ENCODE results near the gene DNAJC27.

Gene DNAJC27

DNA sequence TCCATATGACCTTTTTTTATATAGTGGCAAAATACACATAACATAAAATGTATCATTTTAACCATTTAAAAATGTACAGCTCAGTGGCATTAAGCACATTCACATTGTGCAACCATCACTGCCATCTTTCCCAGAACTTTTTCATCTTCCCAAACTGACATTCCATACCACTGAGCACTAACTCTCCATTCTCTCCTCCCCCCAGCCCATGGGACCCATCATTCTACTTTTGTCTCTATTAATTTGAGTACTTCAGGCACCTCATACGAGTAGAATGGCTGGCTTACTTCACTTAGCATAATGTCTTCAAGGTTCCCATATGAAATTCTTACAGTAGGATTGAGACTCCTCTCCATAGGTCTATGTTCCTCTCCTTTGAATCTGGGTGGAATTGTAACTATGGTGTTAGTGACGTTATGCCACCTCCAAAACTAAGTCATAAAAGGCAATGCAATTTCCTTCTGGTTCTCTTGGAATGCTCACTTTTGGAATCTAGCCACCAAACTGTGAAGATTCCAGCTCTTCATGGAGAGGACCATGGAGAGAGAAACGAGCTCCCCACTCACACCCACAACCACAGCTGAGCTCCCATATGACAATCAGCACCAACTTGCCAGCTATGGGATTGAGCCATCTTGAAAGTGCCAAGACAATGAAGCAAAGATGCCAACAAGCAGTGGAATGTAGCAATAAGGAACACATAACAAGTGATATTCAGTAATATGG, 9.8 kb upstream of the DNAJC27 start:
- TF ChIP-seq GATA3 (IDR thresholded peaks at IDR 0.05; ENCODE audit: low read depth, low read length), result no peak
- no peak for TF ChIP-seq GATA2 (IDR thresholded peaks at IDR 0.05; ENCODE audit: low read depth, low read length)

DNA sequence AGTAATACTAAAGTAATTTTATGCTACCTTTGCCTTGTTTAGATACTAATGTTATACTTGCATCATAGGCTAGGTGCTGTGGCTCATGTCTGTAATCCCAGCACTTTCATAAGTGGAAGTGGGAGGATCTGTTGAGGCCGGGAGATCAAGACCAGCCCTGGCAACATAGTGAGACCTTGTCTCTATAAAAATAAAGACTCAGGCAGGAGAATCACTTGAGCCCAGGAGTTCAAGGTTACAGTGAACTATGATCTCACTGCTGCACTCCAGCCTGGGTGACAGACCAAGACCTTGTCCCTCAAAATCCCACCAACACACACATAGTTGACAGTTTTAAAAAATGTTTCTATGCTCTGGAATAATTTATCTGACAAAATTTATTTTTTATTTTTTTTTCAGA, 6.9 kb upstream of the DNAJC27 start:
- TF ChIP-seq GATA3 (IDR thresholded peaks at IDR 0.05; ENCODE audit: low read depth, low read length) (no peak), GATA2 (IDR thresholded peaks at IDR 0.05; ENCODE audit: low read depth, low read length) (no peak)

DNA sequence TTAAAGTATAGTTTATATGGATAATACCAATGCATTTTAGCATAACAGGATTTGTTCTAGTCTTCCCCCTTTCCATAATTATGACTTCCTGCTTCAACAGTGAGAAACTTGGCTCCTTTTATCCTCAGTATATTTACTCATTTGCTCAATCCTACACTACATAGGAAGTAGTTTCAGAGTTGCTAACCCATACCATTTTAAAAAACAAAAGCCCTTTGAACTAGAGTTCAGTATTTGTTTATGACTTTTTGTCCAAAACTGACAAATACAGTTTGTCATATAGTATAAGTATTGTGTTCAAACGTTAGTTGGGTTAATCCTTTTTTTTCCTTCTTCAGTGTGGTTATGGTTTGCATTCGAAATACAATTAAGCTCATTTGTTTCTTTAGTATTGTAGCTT, 5.9 kb upstream of the DNAJC27 start:
- TF ChIP-seq GATA2 (IDR thresholded peaks at IDR 0.05; ENCODE audit: low read depth, low read length), result no peak
- TF ChIP-seq GATA3 (IDR thresholded peaks at IDR 0.05; ENCODE audit: low read depth, low read length), result no peak

DNA sequence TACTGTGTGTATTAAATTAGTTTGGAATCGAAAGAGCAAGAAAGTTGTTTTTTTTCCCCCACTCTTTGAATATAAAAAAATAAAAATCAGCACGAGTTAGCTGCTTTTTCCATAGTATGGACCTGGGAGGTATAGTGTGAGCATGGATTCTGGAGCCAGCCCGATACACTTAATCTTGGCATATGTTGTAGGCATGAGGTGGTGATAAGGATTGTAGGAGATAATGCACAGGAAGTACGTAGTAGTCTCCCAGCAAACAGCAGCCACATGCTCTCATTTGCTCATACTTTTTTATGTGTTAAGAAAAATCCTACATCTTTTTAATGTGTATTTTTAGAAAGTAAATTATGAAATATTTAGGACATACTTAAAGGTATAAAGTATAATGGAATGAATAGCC, 2.1 kb upstream of the DNAJC27 start:
- TF ChIP-seq GATA2 (IDR thresholded peaks at IDR 0.05; ENCODE audit: low read depth, low read length), result no peak

DNA sequence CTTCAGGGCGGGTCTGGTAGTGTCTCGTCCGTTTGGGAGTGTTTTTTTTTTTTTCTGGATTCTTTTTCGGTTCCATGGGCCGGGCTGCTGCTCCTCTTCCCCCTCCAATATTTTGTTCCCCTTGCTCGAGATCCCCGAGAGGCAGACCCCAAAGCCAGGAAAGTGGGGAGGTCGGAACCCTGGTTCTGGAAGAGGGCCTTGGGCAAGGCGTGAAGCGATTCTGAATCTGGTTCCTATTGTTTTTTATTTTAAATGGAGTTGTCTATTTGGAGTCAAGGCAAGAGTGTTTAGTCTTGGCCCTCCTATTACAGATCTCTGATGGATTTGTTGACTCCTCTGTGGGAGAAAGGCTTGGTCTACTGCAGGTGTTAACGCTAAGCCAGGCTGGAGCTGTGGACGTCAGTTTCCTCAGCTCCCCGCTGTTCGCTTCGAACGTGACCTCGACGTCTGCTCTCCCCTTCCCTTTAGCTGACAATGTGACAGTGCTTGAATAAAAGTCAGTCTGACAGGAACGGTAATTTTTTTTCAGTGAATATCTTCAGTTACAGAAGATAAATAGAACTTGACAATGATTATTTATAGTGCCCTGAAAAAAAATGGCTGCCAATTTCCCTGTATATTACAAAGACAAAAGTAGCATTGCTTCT, 683 bp upstream of the DNAJC27 start:
- TF ChIP-seq GATA2 (IDR thresholded peaks at IDR 0.05; ENCODE audit: low read depth, low read length), result no peak
- no peak for TF ChIP-seq GATA3 (IDR thresholded peaks at IDR 0.05; ENCODE audit: low read depth, low read length)

DNA sequence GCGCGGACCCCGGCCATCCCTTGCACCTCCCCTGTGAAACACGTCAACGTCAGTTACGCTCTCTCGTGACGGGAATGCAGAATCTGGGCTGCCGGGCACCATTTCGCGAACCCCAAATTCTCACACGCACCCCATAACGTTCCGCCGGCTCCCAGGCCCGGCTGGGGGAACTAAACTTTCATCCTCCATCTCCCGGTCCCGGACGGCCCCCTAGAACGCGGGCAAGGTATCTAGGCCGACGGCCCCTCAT, 544 bp downstream of the DNAJC27 start:
- no peak for TF ChIP-seq GATA3 (IDR thresholded peaks at IDR 0.05; ENCODE audit: low read depth, low read length)
- TF ChIP-seq GATA2 (IDR thresholded peaks at IDR 0.05; ENCODE audit: low read depth, low read length), result no peak

DNA sequence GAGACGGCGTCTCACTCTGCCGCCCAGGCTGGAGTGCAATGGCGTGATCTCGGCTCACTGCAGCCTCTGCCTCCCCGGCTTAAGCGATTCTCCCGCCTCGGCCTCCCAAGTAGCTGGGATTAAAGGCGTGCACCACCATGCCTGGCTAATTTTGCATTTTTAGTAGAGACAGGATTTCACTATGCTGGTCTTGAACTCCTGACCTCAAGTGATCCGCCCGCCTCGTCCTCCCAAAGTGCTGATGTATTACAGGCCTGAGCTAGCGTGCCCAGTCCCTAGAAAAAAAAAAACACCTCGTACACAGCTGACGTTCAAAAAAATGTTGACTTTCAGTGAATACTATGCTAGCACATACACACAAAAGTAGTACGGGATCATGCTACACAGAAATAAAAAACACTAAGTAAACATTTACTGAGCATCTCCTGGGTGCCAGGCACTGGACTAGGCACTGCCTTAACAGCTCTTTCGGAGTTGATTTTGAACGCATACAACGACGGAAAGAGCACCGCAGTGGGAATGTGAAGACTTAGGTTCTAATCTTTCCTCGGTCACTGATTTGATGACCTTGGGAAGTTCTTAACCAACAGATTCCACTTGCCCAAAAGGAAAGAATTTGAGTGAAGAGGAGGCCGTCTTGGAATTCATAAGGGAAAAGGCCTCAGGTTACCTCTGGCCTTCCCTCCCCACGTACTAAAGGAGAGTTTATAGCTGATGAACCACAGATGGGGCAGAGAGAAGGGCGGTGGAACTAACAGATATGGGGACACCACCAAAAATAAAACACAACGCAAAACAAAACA, 1.1 kb downstream of the DNAJC27 start:
- TF ChIP-seq GATA3 (IDR thresholded peaks at IDR 0.05; ENCODE audit: low read depth, low read length) (no peak), GATA2 (IDR thresholded peaks at IDR 0.05; ENCODE audit: low read depth, low read length) (no peak)

DNA sequence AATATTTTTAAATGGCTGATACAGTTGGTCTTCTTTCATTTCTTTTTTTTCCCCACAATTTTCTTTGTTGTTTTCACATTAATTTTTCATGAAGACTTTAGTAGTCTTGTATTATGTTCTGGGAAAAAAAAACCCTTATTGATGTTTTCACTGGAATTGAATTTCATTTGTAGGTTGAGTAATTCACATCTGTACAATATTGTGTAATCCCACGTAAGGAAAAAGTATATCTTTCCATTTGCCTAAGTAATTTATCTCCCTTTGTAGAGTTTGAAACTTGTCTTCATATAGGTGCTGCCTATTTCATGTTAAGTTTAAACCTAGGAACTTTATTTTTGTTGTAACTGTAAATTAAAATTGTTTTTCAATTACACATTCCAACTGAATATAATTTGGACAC, 2.0 kb downstream of the DNAJC27 start:
- TF ChIP-seq GATA2 (IDR thresholded peaks at IDR 0.05; ENCODE audit: low read depth, low read length) (no peak), GATA3 (IDR thresholded peaks at IDR 0.05; ENCODE audit: low read depth, low read length) (no peak)

DNA sequence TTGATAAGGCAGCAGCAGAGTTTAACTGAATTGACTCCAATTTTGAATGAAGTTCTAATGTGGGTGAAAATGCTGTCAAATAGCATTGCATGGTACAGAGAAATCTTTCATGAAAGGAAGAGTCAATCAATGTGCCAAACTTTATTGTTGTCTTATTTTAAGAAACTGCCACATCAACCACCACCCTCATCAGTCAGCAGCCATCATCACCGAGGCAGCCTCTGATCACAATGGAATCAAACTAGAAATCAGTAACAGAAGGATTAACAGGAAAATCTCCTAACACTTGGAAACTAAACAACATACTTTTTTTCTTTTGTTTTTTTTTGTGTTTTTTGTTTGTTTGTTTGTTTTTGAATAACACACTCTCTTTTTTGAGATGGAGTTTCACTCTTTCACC, 9.9 kb downstream of the DNAJC27 start:
- no peak for TF ChIP-seq GATA2 (IDR thresholded peaks at IDR 0.05; ENCODE audit: low read depth, low read length)
- no peak for TF ChIP-seq GATA3 (IDR thresholded peaks at IDR 0.05; ENCODE audit: low read depth, low read length)

DNA sequence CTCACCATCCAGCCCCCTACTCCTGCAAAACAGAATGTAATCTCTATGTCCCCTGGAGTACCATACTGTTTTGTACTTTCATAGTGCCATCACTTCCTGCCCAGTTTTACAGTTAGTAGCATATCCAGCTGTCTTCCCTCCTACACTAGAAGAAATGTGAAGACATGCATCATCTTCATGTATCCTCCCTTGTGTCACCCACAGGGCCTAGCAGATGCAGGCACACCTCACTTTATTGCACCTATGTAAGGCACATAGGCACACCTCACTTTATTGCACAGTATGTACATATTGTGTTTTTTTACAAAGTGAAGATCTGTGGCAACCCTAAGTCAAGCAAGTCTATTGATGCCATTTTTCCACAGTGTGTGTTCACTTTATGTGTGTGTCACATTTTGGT, 12.0 kb downstream of the DNAJC27 start:
- no peak for TF ChIP-seq GATA3 (IDR thresholded peaks at IDR 0.05; ENCODE audit: low read depth, low read length)
- no peak for TF ChIP-seq GATA2 (IDR thresholded peaks at IDR 0.05; ENCODE audit: low read depth, low read length)

DNA sequence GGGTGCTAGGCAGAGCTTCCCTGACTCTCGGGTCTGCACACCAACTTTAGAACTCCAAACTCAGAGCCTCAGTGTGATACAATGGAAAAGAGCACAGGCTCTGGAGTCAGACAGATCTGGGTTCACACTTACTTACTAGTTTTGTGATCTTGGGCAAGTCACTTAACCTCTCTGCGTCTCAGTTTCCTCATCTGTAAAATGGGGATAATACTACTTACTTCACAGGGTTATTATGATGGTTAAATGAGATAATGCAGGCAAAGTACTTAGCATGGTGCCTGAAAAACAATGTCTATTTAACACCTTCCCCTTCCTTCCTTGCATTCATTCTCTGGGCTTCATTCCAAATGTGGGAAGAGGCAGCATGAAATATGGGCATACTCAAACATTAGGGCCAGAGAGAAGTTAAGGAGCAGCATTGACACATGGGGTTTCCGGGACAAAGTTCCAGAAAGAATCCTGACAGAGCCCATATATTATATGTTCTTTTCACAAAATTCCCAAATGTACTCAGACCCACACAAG, 13.3 kb downstream of the DNAJC27 start:
- TF ChIP-seq GATA3 (IDR thresholded peaks at IDR 0.05; ENCODE audit: low read depth, low read length) (no peak), GATA2 (IDR thresholded peaks at IDR 0.05; ENCODE audit: low read depth, low read length) (no peak)

DNA sequence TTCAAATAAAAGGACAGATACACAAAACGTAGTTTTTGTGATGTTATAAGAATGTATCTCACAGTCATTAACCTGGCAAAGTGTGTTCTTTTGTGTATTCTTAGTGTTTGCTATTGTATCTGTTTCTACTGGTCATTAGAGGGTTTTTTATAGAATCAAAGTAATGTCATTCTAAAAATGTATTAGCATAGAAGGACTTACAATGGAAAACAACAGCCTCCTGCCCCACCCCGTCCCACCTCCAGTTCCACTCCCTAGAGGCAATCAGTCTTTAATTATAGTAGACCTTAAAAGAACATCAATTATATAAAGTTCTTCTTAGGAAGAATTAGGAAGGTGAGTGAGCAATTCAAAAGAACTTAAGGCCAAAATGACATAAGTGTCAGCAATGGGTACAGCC, 13.8 kb downstream of the DNAJC27 start:
- TF ChIP-seq GATA3 (IDR thresholded peaks at IDR 0.05; ENCODE audit: low read depth, low read length), result no peak
- no peak for TF ChIP-seq GATA2 (IDR thresholded peaks at IDR 0.05; ENCODE audit: low read depth, low read length)

DNA sequence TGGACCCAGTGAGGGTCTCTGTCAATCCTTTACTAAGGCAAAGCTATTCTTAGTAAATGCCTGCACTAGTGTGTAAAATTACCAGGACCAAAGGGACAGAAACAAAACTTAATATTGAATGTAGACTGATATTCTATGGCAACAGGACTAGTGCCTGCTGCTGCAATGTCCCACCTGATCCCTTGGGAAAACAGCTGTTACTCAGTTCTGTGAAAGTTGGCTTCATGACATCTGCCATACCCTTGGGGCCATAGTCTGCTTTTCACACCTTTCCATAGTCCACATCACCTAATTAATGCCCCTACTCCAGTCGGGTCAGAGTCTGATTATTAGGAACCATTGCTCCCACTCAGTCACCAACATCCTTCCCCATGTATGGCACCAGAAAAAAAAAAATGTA, 14.5 kb downstream of the DNAJC27 start:
- TF ChIP-seq GATA2 (IDR thresholded peaks at IDR 0.05; ENCODE audit: low read depth, low read length) (no peak), GATA3 (IDR thresholded peaks at IDR 0.05; ENCODE audit: low read depth, low read length) (no peak)

DNA sequence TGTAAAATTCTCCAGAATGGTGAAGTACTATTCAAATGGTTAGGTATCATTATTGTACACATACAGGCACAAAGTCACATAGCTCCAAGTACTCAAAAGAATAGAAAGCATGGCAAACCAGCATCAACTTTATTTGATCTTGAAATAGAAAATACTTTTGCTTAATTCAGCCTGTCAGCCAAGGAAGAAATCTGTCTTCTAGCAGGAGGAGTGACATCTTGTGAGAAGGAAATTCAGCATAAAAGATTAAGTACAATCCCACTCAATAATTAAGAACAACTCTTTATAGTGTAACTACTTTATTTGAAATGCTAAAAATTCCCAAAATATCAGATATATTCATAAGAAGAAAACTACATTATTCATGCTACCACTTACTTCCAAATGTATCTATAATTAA, 15.8 kb downstream of the DNAJC27 start:
- TF ChIP-seq GATA3 (IDR thresholded peaks at IDR 0.05; ENCODE audit: low read depth, low read length), result no peak
- no peak for TF ChIP-seq GATA2 (IDR thresholded peaks at IDR 0.05; ENCODE audit: low read depth, low read length)

DNA sequence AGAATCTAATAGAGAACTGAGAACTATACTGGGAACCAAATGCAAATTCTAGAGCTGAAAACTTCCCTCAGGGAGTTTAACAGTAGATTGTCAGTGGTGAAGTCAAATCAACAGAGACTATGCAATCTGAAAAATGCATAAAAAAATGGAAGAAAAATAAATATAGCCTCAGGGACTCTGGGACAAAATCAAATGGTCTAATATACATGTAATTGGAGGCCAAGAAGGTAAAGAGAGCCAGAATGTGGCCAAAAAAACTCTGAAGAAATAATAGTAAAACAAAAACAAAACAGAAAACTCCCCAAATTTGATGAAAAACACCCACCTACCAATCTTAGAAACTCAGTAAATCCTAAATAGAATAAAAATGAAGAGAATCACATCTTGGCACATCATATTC, 16.5 kb downstream of the DNAJC27 start:
- no peak for TF ChIP-seq GATA2 (IDR thresholded peaks at IDR 0.05; ENCODE audit: low read depth, low read length)
- TF ChIP-seq GATA3 (IDR thresholded peaks at IDR 0.05; ENCODE audit: low read depth, low read length), result no peak
